ENCODE measurements around the gene FAM177B.

Gene FAM177B

GRCh38 chr1:222736972-222737371 lies at the start of gene FAM177B:
TSS of gene FAM177B (plus strand) at chr1:222737202. CDS start at chr1:222746546, 9,344 bp downstream.
- DNase-seq (ENCODE audit: low read depth): no peak

- no peak for DNase-seq (ENCODE audit: low read depth)
These were observed 46.0 kb upstream of the FAM177B start for GRCh38 chr1:222691016-222691415.

DNA sequence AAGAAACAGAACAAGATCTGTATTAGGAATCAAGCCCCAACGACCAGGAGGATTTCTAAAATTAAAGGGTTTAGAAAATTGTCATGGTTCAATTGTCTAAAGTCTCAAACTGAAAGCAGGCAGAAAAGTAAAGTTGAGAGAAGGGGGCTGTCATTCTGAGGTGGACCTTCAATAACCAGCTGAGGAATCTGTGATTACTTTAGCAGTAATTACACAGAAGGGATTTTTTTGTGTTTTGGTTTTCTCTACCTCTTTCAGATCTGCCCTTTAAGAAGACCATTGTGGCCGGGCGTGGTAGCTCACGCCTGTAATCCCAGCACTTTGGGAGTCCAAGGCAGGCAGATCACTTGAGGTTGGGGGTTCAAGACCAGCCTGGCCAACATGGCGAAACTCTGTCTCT lies 42.1 kb upstream of the FAM177B start:
- DNase-seq (ENCODE audit: low read depth): no peak

GRCh38 chr1:222696741-222697140 lies 40.3 kb upstream of the FAM177B start:
- no peak for DNase-seq (ENCODE audit: low read depth)

DNA sequence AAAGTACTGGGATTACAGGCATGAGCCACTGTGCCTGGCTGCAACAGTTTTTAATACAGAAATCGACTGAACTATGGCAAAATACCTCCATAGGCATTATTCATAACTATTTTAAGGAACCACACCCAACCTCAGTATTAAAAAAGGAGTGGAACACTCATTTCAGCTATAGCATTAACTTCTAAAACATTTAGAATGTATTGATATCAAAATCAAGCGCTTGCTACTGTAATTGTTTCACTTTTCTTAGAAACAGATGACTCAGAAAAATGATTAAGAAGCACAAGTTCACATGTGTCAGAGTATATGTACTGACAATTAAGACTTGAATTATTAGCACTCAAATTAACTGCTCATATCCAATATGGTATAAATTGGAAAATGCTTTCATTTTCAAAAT lies 39.8 kb upstream of the FAM177B start:
- no peak for DNase-seq (ENCODE audit: low read depth)

- DNase-seq (ENCODE audit: low read depth): no peak
These were observed 39.2 kb upstream of the FAM177B start for GRCh38 chr1:222697826-222698225.

GRCh38 chr1:222702210-222702609 lies 34.8 kb upstream of the FAM177B start:
- DNase-seq (ENCODE audit: low read depth): no peak

- DNase-seq (ENCODE audit: low read depth): no peak
These were observed 32.7 kb upstream of the FAM177B start for GRCh38 chr1:222704260-222704659.

DNA sequence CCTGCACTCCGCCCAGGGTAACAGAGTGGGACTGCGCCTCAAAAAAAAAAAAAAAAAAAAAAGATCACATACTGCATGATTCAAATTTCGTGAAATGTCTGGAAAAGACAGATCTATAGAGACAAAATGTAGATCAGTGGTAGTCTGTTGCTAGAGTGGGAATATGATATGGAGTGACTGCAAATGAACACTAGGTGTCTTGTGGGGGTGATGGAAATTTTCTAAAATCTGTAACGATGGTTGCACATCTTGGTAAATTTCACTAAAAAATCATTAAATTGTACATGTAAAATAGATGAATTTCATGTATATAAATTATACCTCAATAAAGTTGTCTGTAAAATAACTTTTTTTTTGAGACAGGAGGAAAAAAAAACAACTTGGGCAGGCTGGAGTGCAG lies 30.2 kb upstream of the FAM177B start:
- DNase-seq (ENCODE audit: low read depth): no peak

DNA sequence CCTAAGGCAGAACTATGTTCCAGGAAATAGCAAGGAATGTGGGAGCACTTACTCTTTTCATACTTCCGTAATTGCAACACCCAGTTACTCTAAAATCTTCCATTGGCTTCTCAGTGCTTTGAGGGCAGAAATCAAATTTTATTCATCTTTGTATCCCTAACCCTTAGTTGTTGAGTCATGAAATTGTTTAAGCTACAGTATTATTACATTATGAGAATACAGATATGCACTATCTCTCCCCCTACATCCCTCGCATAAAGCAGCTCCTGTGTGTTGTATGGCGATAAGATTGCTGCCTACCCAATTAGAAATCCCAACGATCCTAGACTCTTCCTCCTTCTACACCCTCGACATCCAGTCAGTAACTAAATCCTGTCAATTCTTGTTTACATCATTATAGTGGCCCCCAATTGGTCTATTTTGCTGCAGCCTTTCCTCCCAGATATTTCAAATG lies 27.3 kb upstream of the FAM177B start:
- DNase-seq (ENCODE audit: low read depth): no peak

DNA sequence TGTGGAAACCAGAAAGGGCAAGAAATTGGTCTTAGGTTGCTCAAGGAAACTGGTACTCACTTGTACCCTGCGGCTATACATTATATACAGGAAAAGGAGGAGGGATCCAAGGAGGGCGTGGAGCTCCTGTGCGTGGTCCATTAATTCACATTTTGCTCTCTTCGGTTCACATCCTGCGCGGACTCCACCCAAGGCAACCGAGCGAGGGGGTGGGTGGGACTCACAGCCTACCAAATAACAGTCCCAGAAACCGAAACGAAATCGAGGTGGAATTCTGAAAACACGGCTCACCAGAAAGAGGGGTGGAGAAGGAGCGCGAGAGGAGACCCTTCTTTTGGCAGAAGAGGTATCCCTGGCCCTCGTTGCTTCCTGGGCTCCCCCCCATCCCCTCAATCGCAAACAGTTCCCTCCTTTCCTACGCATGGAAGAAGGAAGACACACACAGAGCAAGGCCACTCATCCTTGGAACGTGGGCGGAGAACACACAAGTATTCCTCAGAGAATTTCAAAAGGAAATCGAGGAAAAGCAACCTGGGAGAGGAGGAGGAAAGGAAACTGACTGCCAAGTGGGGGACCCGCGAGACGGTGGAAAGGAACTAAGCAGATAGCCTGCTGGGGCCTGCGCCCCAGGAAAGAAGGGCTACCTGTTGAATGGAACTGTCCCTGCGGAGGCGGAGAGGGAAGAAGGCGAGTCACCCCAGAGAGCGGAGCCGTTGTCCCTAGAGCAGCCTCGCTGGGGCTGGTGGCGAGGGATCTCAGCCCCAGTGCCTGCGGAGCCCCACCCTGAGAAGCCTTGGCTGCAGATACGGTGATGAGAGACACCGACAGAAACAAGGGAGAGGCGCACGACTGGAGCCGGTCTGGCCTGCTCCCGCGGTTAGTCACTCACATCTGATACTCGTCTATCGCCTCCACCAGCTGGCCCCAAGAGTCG lies 25.4 kb upstream of the FAM177B start:
- DNase-seq (ENCODE audit: low read depth): peak; percentile 35

DNA sequence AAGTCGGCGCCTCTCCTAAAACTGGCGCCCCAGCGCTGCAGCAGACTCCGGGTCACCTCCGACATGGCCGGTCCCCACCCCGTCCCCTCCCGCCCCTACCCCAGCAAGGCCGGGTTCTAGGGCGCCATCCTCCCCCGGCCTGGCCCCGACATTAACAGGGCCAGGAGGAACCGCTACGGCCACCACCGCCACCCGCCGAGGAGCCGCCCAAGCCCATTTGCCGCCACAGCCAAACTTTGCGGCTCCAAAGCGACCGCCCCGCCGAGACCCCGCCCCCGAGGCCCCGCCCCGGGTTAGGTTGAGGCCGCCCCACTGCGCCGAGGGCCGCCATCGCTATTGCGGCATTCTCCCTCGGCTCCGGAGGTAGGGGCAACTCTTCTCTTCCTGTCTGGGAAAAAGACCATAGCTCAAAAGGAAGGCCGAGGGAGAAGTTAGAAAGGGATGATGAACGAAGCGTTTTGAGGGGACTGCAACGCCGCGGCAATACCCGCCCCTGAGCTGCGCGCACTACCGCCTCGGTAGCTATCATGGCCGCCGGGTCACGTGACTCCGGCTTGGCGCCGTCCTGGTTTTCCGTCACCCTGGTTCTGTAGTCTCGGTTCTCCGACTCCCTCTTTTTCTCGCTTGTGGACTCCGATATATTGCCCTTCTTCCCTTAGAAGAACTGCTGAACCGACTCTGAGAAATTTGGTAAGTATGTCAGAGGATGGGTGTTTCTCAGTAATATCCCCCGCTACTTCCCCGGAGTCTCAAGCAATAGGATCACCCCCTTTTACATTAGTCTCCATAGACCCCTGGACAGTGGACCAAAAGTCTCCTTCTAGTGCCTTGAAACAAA lies 24.5 kb upstream of the FAM177B start, which contains the start of the genes AIDA and BROX:
Gene AIDA (minus strand): TSS at position 239 of the 838 bp plus-strand sequence. CDS start 174 bp downstream, at position 65.
Gene BROX (plus strand): TSS at position 312 of the 838 bp plus-strand sequence. CDS start 3,136 bp downstream, outside the sequence.
- peak; percentile 92 for DNase-seq (ENCODE audit: low read depth)

DNA sequence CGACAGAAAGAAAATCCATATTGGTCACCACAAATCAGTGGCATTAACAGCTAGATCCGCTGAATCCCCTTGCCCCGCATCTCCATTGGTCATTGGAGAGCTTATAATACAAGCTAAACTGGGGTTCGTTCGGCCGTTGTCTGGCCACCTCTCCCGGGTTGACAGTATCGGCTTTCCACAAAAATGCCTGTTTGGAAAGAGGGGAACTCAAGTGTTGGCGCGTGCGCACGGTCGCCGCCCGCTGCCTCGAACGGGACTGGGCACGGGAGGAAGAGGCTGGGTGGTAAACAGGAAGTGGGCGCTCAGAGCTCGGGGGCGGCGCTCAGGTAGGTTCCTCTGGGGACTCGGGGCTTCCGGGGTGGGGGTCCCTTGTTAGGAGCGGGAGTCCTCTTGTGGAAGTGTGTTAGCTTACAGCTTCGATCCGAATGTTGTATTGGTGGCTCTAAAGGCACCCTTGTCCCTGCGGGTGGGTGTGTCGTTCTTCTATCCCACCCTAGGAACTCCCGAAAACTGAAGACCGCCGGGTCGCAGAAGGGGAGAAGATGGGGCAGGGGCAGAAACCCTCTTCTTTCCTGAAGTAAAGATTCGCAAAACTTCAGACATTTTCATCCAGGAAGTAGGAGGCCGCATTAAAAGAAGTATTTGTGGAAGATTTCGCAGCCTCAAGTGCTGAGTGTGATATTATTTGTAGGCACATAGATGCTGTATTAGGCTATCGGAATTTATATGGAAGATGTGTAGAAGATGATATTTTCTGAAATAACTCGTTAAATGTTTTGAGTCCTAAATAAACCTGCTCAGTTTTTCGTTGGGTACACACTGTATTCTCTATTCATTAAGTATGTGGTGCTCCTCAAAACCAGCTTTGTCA lies 23.7 kb upstream of the FAM177B start:
- DNase-seq (ENCODE audit: low read depth): peak; percentile 85

DNA sequence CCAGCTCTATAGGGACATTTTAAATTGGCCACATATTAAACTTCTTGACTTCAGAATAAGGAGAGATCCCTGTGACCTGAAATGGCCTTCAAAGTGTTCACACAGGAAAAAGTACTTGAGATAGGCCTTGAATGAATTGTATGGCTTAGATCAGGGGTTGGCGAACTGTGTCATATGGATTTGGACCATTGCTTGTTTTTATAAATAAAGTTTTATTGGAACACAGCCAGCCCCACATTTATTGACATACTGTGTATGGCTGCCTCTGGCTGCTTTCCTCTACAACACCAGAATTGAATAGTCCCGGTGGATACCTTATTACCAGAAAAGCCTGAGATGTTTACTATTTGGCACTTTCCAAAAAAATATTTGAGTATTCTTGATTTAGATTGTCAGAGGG lies 20.6 kb upstream of the FAM177B start:
- no peak for DNase-seq (ENCODE audit: low read depth)

GRCh38 chr1:222728746-222729145 lies 8.3 kb upstream of the FAM177B start:
- no peak for DNase-seq (ENCODE audit: low read depth)

DNA sequence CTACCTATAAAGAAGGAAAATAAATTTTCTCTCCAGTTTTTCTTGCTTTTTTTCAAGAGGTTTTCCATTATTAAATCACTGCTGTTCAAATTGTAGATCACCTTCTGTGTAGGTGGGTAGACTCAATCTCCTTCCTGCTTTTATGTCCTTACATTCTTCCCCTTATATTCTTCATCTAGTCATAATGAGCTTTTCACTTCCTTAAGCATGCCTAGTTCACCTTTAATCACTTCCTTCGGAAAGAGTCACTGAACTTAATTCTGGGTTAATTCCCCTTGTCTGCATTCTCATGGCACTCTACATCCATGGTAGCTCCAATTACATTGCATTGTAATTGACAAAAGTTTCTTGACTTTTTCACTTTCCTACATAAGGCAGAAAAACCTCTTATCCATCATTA lies 6.1 kb upstream of the FAM177B start:
- no peak for DNase-seq (ENCODE audit: low read depth)

DNA sequence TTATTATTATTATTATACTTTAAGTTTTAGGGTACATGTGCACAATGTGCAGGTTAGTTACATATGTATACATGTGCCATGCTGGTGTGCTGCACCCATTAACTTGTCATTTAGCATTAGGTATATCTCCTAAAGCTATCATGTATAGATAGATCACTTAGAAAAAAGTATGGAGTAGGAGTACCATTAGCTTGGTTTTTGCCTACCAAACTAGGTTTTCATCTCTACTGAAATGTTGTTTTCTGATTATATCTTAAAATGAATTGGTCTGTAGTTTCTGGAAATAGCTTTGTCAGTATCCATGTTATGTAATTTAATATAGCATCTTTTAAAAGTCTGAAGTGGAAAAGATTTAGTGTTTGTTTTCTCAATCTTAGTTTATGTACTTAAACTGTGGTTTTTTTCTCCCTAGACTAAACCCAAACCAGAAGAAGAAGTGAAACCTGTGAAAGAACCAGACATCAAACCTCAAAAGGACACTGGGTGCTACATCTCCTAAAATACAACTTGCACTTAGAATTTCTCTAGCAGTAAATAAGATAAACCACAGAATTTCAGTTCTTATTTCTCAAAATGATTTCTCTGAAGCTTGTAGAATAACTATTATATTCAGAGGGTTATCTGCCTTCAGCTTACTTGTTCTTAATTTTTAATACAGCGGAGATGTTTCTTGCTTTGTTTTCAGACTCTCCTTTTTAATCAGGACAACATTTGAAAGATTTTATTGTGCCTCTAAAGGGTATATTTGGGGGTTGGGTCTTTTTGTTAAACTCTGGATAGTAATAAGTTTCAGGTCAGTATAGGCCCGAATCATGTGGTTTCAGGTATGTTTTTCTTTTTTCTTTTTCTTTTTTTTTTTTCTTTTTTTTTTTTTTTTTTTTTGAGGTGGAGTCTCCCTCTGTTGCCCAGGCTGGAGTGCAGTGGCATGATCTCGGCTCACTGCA lies 4.5 kb upstream of the FAM177B start:
- no peak for DNase-seq (ENCODE audit: low read depth)

- DNase-seq (ENCODE audit: low read depth): no peak
These were observed 2.3 kb upstream of the FAM177B start for GRCh38 chr1:222734740-222735139.

- no peak for DNase-seq (ENCODE audit: low read depth)
These were observed 532 bp upstream of the FAM177B start for GRCh38 chr1:222736470-222736869.

DNA sequence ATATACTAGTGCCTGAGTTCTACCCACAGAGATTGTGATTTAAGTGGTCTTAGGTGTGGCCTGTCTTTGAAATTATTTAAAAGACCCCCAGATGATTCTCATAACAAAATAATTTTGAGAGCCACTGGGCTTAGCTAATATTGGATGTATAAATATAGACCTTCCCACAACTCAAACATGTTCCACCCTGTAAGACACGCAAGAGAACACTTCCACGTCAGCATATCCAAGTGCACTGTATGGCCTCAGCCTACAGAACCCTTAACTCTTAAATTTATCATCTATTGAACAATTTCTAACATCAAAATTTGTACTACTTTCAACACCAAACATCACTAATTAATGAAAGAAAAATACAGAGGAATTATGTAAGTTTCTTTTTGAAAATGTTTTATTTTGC lies 2.5 kb downstream of the FAM177B start:
- DNase-seq (ENCODE audit: low read depth): no peak
